ENCODE data around the gene CCDC30.
"Not testable (repeated sequence)": the region's sequence is repeated elsewhere in the genome, so short reads cannot be mapped to it uniquely, and the experiment has no call there.

CCDC30 gene

DNA sequence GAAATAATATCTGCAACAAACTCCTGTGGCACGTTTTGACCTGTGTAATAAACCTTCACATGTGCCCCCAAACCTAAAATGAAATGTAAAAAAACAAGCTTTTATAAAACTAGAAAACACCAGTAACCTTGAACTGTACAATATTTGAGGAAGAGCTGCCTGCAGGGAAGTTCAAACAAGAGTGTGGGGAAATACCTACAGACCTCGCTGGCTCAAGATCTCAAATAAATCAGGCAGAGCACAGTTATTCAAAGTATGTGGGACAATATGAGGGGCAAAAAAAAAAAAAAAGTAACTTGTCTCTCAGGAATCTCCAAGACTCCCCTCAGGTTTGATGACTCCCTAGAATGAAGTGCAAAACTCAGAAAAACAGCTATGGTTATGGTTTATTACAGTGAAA is 157.2 kb downstream of the CCDC30 start:
- no peak overlapping the region for H3K4me3 ChIP-seq (ENCODE audit: low read depth, low read length)
- no peak for DNase-seq (ENCODE audit: low read depth)
- TF ChIP-seq MYC (IDR thresholded peaks at IDR 0.05; ENCODE audit: low read depth, low read length), result no peak
- TF ChIP-seq, protein P1, sequence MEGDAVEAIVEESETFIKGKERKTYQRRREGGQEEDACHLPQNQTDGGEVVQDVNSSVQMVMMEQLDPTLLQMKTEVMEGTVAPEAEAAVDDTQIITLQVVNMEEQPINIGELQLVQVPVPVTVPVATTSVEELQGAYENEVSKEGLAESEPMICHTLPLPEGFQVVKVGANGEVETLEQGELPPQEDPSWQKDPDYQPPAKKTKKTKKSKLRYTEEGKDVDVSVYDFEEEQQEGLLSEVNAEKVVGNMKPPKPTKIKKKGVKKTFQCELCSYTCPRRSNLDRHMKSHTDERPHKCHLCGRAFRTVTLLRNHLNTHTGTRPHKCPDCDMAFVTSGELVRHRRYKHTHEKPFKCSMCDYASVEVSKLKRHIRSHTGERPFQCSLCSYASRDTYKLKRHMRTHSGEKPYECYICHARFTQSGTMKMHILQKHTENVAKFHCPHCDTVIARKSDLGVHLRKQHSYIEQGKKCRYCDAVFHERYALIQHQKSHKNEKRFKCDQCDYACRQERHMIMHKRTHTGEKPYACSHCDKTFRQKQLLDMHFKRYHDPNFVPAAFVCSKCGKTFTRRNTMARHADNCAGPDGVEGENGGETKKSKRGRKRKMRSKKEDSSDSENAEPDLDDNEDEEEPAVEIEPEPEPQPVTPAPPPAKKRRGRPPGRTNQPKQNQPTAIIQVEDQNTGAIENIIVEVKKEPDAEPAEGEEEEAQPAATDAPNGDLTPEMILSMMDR (IDR thresholded peaks at IDR 0.05; ENCODE audit: low read depth, low read length), result no peak
- TF ChIP-seq, protein P2, sequence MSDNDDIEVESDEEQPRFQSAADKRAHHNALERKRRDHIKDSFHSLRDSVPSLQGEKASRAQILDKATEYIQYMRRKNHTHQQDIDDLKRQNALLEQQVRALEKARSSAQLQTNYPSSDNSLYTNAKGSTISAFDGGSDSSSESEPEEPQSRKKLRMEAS (IDR thresholded peaks at IDR 0.05; ENCODE audit: low read depth, low read length), result no peak
- TF ChIP-seq POLR2A (IDR thresholded peaks at IDR 0.05; ENCODE audit: extremely low read depth, insufficient read length), result no peak

DNA sequence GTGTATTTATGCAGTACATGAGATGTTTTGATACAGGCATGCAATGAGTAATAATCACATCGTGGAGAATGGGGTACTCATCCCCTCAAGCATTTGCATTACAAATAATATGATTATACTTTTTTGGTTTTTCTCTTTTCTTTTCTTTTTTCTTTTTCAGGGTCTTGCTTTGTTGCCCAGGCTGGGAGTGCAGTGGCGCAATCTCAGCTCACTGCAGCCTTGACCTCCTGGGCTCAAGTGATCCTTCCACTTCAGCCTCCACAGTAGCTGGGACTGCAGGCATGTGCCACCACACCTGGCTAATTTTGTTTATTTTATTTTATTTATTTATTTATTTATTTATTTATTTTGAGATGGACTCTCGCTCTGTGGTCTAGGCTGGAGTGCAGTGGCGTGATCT is 158.1 kb downstream of the CCDC30 start:
- not testable (repeated sequence) for DNase-seq (ENCODE audit: low read depth); H3K4me3 ChIP-seq (ENCODE audit: low read depth, low read length)

DNA sequence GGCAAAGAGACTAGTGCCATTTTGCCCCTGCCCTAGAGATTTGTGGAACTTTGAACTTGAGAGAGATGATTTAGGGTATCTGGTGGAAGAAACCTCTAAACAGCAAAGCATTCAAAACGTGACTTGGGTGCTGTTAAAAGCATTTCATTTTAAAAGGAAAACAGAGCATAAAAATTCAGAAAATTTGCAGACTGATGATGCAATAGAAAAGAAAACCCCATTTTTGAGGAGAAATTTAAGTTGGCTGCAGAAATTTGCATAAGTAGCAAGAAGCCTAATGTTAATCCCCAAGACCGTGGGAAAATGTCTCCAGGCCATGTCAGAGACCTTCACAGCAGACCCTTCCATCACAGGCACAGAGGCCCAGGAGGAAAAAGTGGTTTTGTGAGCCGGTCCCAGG is 164.1 kb downstream of the CCDC30 start:
- not testable (repeated sequence) for H3K4me3 ChIP-seq (ENCODE audit: low read depth, low read length); DNase-seq (ENCODE audit: low read depth)

DNA sequence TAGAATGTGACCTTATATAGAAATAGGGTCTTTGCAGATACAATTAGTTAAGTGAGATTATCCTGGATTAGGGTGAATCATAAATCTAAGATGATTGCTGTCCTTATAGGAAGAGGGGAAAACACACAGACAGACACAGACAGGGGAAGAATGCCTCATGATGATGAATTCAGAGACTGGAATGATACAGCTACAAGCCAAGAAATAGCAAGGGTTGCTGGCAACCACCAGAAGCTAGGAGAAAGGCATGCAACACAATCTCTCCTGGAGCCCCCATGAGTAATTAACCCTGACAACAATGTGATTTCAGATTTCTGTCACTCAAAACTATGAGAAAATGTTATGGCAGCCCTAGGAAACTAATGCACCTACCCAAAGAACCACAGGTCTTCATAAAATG is 176.0 kb downstream of the CCDC30 start:
- no peak overlapping the region for H3K4me3 ChIP-seq (ENCODE audit: low read depth, low read length)
- no peak for TF ChIP-seq POLR2A (IDR thresholded peaks at IDR 0.05; ENCODE audit: extremely low read depth, insufficient read length)
- no peak for TF ChIP-seq MYC (IDR thresholded peaks at IDR 0.05; ENCODE audit: low read depth, low read length)
- TF ChIP-seq, protein P2 (IDR thresholded peaks at IDR 0.05; ENCODE audit: low read depth, low read length), result no peak
- TF ChIP-seq, protein P1 (IDR thresholded peaks at IDR 0.05; ENCODE audit: low read depth, low read length), result no peak
- no peak for DNase-seq (ENCODE audit: low read depth)

DNA sequence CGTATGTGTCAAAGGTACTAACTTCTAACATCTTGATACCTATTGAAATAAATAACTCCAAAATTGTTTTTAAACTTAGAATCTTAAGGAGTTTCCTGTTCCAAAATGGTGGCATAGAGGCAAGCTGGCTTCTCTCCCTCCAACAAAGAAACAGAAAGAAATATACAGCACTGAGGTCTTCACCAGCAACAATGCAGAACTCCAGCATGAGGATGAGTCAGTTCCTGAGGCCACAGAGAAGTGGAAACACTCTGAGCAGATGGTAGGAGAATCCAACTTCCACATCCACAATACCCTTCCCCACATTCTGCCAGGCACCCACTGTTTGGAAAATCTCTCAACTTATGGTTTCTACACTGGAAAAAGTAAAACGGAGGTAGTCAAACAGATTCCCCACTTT is 183.0 kb downstream of the CCDC30 start:
- DNase-seq (ENCODE audit: low read depth), result peak; percentile 27
- TF ChIP-seq, protein P2 (IDR thresholded peaks at IDR 0.05; ENCODE audit: low read depth, low read length), result no peak
- TF ChIP-seq MYC (IDR thresholded peaks at IDR 0.05; ENCODE audit: low read depth, low read length) (no peak), POLR2A (IDR thresholded peaks at IDR 0.05; ENCODE audit: extremely low read depth, insufficient read length) (no peak)
- TF ChIP-seq, protein P1 (IDR thresholded peaks at IDR 0.05; ENCODE audit: low read depth, low read length), result no peak
- no peak overlapping the region for H3K4me3 ChIP-seq (ENCODE audit: low read depth, low read length)

DNA sequence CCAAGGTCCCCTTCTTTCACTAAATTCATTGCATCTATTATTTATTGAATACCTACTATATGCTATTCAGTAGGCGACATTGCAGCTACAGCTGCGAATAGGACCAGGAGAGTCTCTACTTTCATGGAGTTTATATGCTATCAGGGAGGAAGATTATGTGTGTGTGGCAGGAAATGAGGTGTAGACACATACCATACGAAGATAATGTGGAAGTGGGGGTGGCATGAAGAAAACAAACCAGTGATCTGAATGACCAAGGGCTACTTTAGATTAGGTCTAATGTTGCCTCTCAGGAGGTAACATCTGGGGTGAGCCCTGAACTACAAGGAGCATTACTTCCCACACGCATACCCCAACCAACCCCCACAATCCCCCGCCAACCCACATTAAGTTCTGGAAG is 194.1 kb downstream of the CCDC30 start:
- TF ChIP-seq, protein P1 (IDR thresholded peaks at IDR 0.05; ENCODE audit: low read depth, low read length), result no peak
- TF ChIP-seq, protein P2 (IDR thresholded peaks at IDR 0.05; ENCODE audit: low read depth, low read length), result no peak; the same call in 1 of the 2 replicates
- TF ChIP-seq POLR2A (IDR thresholded peaks at IDR 0.05; ENCODE audit: extremely low read depth, insufficient read length) (no peak), MYC (IDR thresholded peaks at IDR 0.05; ENCODE audit: low read depth, low read length) (no peak; the same call in 1 of the 2 replicates)
- DNase-seq (ENCODE audit: low read depth), result peak; percentile 38
- H3K4me3 ChIP-seq (ENCODE audit: low read depth, low read length), result peak overlapping the region; percentile 99

DNA sequence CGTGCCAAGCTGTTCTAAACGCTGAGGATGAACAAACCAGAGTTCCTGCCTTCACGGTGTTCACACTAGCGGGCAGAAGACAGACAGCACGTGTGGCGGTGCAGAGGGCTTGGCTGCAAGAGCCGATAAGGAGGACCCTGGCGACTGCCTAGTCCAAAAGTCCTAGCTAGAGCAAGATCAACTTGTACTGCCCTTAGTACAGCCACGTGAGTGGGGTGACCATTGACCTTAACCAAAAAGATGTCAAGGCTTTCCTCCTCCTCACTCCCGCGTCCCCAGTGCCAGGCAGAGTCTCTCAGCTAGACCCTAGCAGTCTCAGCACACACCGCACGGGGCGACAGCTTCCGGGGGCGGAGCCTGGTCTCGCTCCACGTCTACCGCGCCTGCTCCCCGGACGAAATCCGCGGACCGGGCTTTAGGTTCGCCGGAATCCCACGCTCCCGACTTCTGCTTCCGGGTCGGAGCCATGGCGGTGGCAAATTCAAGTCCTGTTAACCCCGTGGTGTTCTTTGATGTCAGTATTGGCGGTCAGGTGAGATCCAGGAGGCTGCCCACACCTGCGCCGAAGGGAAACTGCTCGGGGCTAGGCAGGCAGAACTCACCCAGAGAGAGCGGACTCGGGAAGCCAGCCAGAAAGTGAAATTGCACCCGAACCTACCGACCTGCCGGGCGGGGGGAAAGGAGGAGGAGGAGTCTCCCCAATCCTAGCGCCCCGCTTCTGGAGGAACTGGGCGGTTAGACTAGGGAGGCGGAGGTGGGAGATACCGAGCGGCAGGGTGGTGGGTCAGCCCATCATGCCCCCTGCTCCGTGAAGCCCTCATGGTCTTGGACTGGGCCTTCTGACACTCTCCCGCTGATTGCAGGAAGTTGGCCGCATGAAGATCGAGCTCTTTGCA is 195.1 kb downstream of the CCDC30 start, which contains the start of gene PPIH:
Gene PPIH (plus strand): TSS at position 443 of the 896 bp plus-strand sequence. CDS start 24 bp downstream, at position 467.
- peak within 1 kb of the TSS; percentile 99 for H3K4me3 ChIP-seq (ENCODE audit: low read depth, low read length)
- TF ChIP-seq, protein P2 (IDR thresholded peaks at IDR 0.05; ENCODE audit: low read depth, low read length), result peak; percentile 87
- TF ChIP-seq MYC (IDR thresholded peaks at IDR 0.05; ENCODE audit: low read depth, low read length) (peak; percentile 61), POLR2A (IDR thresholded peaks at IDR 0.05; ENCODE audit: extremely low read depth, insufficient read length) (peak; percentile 92)
- TF ChIP-seq, protein P1 (IDR thresholded peaks at IDR 0.05; ENCODE audit: low read depth, low read length), result no peak
- DNase-seq (ENCODE audit: low read depth), result peak; percentile 96
